ENCODE data around the gene MLF2. TPM values are rescaled to one million over a fixed set of nuclear protein-coding genes. Genes with fewer than 3 reads are reported as not detected.
A peak's percentile ranks its signal among the peaks of the same experiment; 100 is the strongest.
"Not testable (repeated sequence)": the region's sequence is repeated elsewhere in the genome, so short reads cannot be mapped to it uniquely, and the experiment has no call there.

MLF2 gene
- polyA plus RNA-seq, 10 donors: 114 to 157 (median 128) TPM

- DNase-seq: no peak
These were observed 16.2 kb downstream of the MLF2 start for GRCh38 chr12:6736754-6737153.

- DNase-seq: peak; percentile 25 to 71 (median 43)
These were observed 17.3 kb downstream of the MLF2 start for GRCh38 chr12:6735448-6736191.

- DNase-seq: no peak
These were observed 18.2 kb downstream of the MLF2 start for GRCh38 chr12:6734506-6735387.

GRCh38 chr12:6730169-6730568 lies 22.8 kb downstream of the MLF2 start:
- no peak for DNase-seq

GRCh38 chr12:6729186-6729585 lies 23.8 kb downstream of the MLF2 start:
- DNase-seq: no peak

- DNase-seq: no peak
These were observed 27.6 kb downstream of the MLF2 start for GRCh38 chr12:6725350-6725749.

- no peak for DNase-seq
These were observed 28.5 kb downstream of the MLF2 start for GRCh38 chr12:6724409-6724797.

GRCh38 chr12:6723607-6724408 lies 29.1 kb downstream of the MLF2 start, which contains the start of gene COPS7A:
Gene COPS7A, plus strand, starts transcription at chr12:6724046. Its CDS starts 611 bp downstream, at chr12:6724657.
- DNase-seq: peak; percentile 97 to 99 (median 99)

GRCh38 chr12:6722863-6723262 lies 30.1 kb downstream of the MLF2 start:
- DNase-seq: no peak

GRCh38 chr12:6716874-6717437 lies 36.0 kb downstream of the MLF2 start:
- no peak for DNase-seq

- not testable (repeated sequence) for DNase-seq
These were observed 36.7 kb downstream of the MLF2 start for GRCh38 chr12:6716031-6716873.

- DNase-seq: no peak
These were observed 44.0 kb downstream of the MLF2 start for GRCh38 chr12:6708960-6709394.

- not testable (repeated sequence) for DNase-seq
These were observed 44.6 kb downstream of the MLF2 start for GRCh38 chr12:6708351-6708750.

- no peak for DNase-seq
These were observed 49.3 kb downstream of the MLF2 start for GRCh38 chr12:6703631-6704030.

- DNase-seq: no peak
These were observed 51.7 kb downstream of the MLF2 start for GRCh38 chr12:6701078-6701768.

- DNase-seq: peak in 2 of 3 donors; percentile 63 to 87
These were observed 52.3 kb downstream of the MLF2 start, which contains the start of gene PIANP for GRCh38 chr12:6700646-6701051. Gene PIANP, minus strand, starts transcription at chr12:6700815. Its CDS starts 2,754 bp downstream, at chr12:6698061.

- peak in 1 of 3 donors; percentile 73 for DNase-seq
These were observed 52.8 kb downstream of the MLF2 start for GRCh38 chr12:6699989-6700645.

GRCh38 chr12:6699259-6699988 lies 53.5 kb downstream of the MLF2 start:
- DNase-seq: peak in 1 of 3 donors; percentile 18
